Liver (tissue), 9 donors: ENCODE data around the gene HOXC10. TPM values are rescaled to one million over a fixed set of nuclear protein-coding genes. Genes with fewer than 3 reads are reported as not detected.

Experiments
- DNase-seq: peaks from one replicate; pipeline ENCODE4 v3.0.0-alpha.2; 2017; ENCODE audit warnings: low spot score
- H3K27ac ChIP-seq, 2 donors: one replicate each; pipeline ENCODE4 v1.7.0; 2013; ENCODE audit warnings: inconsistent platforms in 2 of 2, low read length in 2 of 2, control low read depth in 1 of 2, low read depth in 1 of 2, mild to moderate bottlenecking in 1 of 2
- H3K27me3 ChIP-seq, 4 donors: one replicate each; pipeline versions ENCODE4 v1.6.1 to v1.7.0; 2013; ENCODE audit warnings: low read length in 3 of 4, inconsistent platforms in 1 of 4, mild to moderate bottlenecking in 1 of 4, moderate library complexity in 1 of 4; ENCODE audit not compliant: control insufficient read depth in 4 of 4, insufficient read depth in 4 of 4
- H3K36me3 ChIP-seq, 4 donors: one replicate each; pipeline versions ENCODE4 v1.6.1 to v1.7.0; 2013; ENCODE audit warnings: low read length in 3 of 4, mild to moderate bottlenecking in 3 of 4, low read depth in 1 of 4, moderate library complexity in 1 of 4; ENCODE audit not compliant: control insufficient read depth in 4 of 4, insufficient read depth in 3 of 4
- H3K4me1 ChIP-seq, 4 donors: one replicate each; pipeline versions ENCODE4 v1.6.1 to v1.7.0; 2013; ENCODE audit warnings: low read length in 3 of 4, mild to moderate bottlenecking in 3 of 4, moderate library complexity in 1 of 4; ENCODE audit not compliant: control insufficient read depth in 4 of 4, insufficient read depth in 4 of 4
- H3K4me3 ChIP-seq, 3 donors: one replicate each; pipeline versions ENCODE4 v1.6.1 to v1.7.0; 2013; ENCODE audit warnings: low read length in 3 of 3, control low read depth in 1 of 3, low read depth in 1 of 3, mild to moderate bottlenecking in 1 of 3
- H3K9ac ChIP-seq, 2 donors: one replicate each; pipeline ENCODE4 v1.7.0; 2013; ENCODE audit warnings: low read length in 2 of 2, mild to moderate bottlenecking in 2 of 2, moderate library complexity in 2 of 2, control low read depth in 1 of 2, low read depth in 1 of 2
- H3K9me3 ChIP-seq, 4 donors: one replicate each; pipeline versions ENCODE4 v1.6.1 to v1.7.0; 2013; ENCODE audit warnings: low read length in 3 of 4; ENCODE audit not compliant: control insufficient read depth in 4 of 4
- ATF3 ChIP-seq: IDR thresholded peaks from 2 replicates; pipeline ENCODE4 v1.6.1; 2016; ENCODE audit warnings: antibody characterized with exemption
- CTCF ChIP-seq: fragments of 150-350 bp; IDR thresholded peaks from 2 replicates; pipeline ENCODE4 v1.5.1; 2017; ENCODE audit warnings: improper control_type of control experiment, low read depth, low read length; ENCODE audit not compliant: missing input control
- FOXA2 ChIP-seq: IDR thresholded peaks from 2 replicates; pipeline ENCODE4 v1.6.1; 2016; ENCODE audit warnings: antibody characterized with exemption
- HNF4G ChIP-seq: IDR thresholded peaks from 2 replicates; pipeline ENCODE4 v1.6.1; 2016; ENCODE audit warnings: antibody characterized with exemption
- JUND ChIP-seq, 2 donors: IDR thresholded peaks; 2 replicates each; pipeline ENCODE4 v1.6.1; 2016; ENCODE audit warnings: antibody characterized with exemption in 2 of 2
- MAX ChIP-seq: IDR thresholded peaks from 2 replicates; pipeline ENCODE4 v1.6.1; 2016; ENCODE audit warnings: antibody characterized with exemption
- NR2F2 ChIP-seq: IDR thresholded peaks from 2 replicates; pipeline ENCODE4 v1.6.1; 2016; ENCODE audit warnings: antibody characterized with exemption
- SP1 ChIP-seq: IDR thresholded peaks from 2 replicates; pipeline ENCODE4 v1.6.1; 2018; ENCODE audit warnings: antibody characterized with exemption, mild to moderate bottlenecking
- TAF1 ChIP-seq: conservative IDR thresholded peaks from 2 replicates; pipeline ENCODE4 v1.6.1; 2016; ENCODE audit warnings: antibody characterized with exemption, mild to moderate bottlenecking
- YY1 ChIP-seq: IDR thresholded peaks from 2 replicates; pipeline ENCODE4 v1.6.1; 2016; ENCODE audit warnings: antibody characterized with exemption, mild to moderate bottlenecking
- ZBTB33 ChIP-seq: IDR thresholded peaks from 2 replicates; pipeline ENCODE4 v1.6.1; 2016; ENCODE audit warnings: antibody characterized with exemption
- WGBS: extraction: QIAGEN DNeasy Blood & Tissue Kit; methylation state at CpG from one replicate; pipeline ENCODE4 v1.1.7; 2013; 5-methylcytosine and 5-hydroxymethylcytosine counted together
- polyA plus RNA-seq, 2 donors: library from polyadenylated mRNA; stranded (reverse) in 1 of 2; unstranded in 1 of 2; fragments of 200-250 nt in 1 of 2; fragments of >200 nt in 1 of 2; fragmentation: Nextera tagmentation in 1 of 2; extraction: Ambion mirVana in 1 of 2; gene quantifications; one replicate each; pipeline versions ENCODE4 v1.2.1 to v1.2.3, GENCODE V29; 2013 to 2015
- total RNA-seq, 2 donors: library from RNA; depleted of rRNA; stranded (reverse); fragments of >200 nt; gene quantifications; one replicate each; pipeline ENCODE4 v1.2.3, GENCODE V29; 2014
- donor health status: healthy.
- donor health status: healthy.
- donor health status: healthy.
- donor health status: healthy.
- donor health status: healthy.

HOXC10 gene
- total and polyA plus RNA-seq, 4 donors: not detected

- Histone ChIP-seq H3K27me3 (peaks cover 6 to 31% (median 21%) of the 10 kb centered on the region in 4 donors), H3K4me3 (no peak overlapping the region), H3K9me3 (peaks cover 0 to 3% (median 0%) of the 10 kb centered on the region in 4 donors), H3K4me1 (peaks cover 0 to 3% (median 0%) of the 10 kb centered on the region in 4 donors), H3K36me3 (no peaks in the 10 kb centered on the region), H3K9ac (no peak overlapping the region), H3K27ac (no peak overlapping the region)
- DNase-seq: no peak
- 16% methylated on average over 12 of the region's 12 CpGs for WGBS
- TF ChIP-seq ZBTB33 (no peak), SP1 (no peak)
Observed at GRCh38 chr12:53937099-53937498, 47.8 kb upstream of the HOXC10 start.

GRCh38 chr12:53937596-53938325, 47.2 kb upstream of the HOXC10 start:
- H3K27me3 ChIP-seq: peaks cover 2 to 30% (median 20%) of the 10 kb centered on the region in 4 donors
- no peak overlapping the region for H3K9ac ChIP-seq
- no peak for DNase-seq
- 21% methylated on average over 23 of the region's 23 CpGs for WGBS
- H3K36me3 ChIP-seq: no peaks in the 10 kb centered on the region
- TF ChIP-seq CTCF (no peak), TAF1 (no peak), YY1 (no peak)
- peaks cover 0 to 3% (median 0%) of the 10 kb centered on the region in 4 donors for H3K9me3 ChIP-seq
- H3K4me1 ChIP-seq: peaks cover 0 to 3% (median 0%) of the 10 kb centered on the region in 4 donors
- no peak overlapping the region for H3K27ac ChIP-seq
- H3K4me3 ChIP-seq: no peak overlapping the region

GRCh38 chr12:53938326-53939140, 46.4 kb upstream of the HOXC10 start, which contains the start of gene HOXC13:
HOXC13 (plus strand) TSS chr12:53938831; CDS start chr12:53938907, 76 bp downstream.
- DNase-seq: no peak
- H3K9ac ChIP-seq: no peak within 1 kb of the TSS
- peaks cover 0 to 34% (median 20%) of the 10 kb centered on the region in 4 donors for H3K27me3 ChIP-seq
- H3K4me3 ChIP-seq: no peak within 1 kb of the TSS
- H3K9me3 ChIP-seq: peaks cover 0 to 3% (median 0%) of the 10 kb centered on the region in 4 donors
- TF ChIP-seq ATF3 (no peak), ZBTB33 (no peak), FOXA2 (no peak), MAX (no peak), JUND (IDR thresholded peaks at IDR 0.05) (no peak), NR2F2 (no peak), HNF4G (no peak)
- no peaks in the 10 kb centered on the region for H3K36me3 ChIP-seq
- no peak within 1 kb of the TSS for H3K27ac ChIP-seq
- peaks cover 0 to 3% (median 0%) of the 10 kb centered on the region in 4 donors for H3K4me1 ChIP-seq
- 10% methylated on average over 56 of the region's 56 CpGs for WGBS
